ENCODE results near the gene SLC6A11.

Gene SLC6A11

GRCh38 chr3:10852066-10852808 is 36.2 kb downstream of the SLC6A11 start:
- H3K27ac ChIP-seq = no peak overlapping the region
- POLR2A ChIA-PET (ENCODE audit: low non-redundant PET) = no interaction called here
- no peak for TF ChIP-seq CTCF (conservative IDR thresholded peaks at IDR 0.05; ENCODE audit: low read depth)

GRCh38 chr3:10855083-10855870 is 39.2 kb downstream of the SLC6A11 start:
- CTCF ChIA-PET = interaction anchor here (0.7 kb wide), 1 partner anchor 402 kb away, joined by 3 read pairs; no protein-coding TSS in a partner anchor
- POLR2A ChIA-PET (ENCODE audit: low non-redundant PET) = no interaction called here
- no peak for DNase-seq (ENCODE audit: low spot score)
- no peak for TF ChIP-seq CTCF (conservative IDR thresholded peaks at IDR 0.05; ENCODE audit: low read depth)
- no peak overlapping the region for H3K27ac ChIP-seq

More at GRCh38 chr3:10852066-10852808, 36.2 kb downstream of the SLC6A11 start:
- CTCF ChIA-PET = no interaction called here
- no peak for DNase-seq (ENCODE audit: low spot score)

- H3K27ac ChIP-seq = no peak overlapping the region
- TF ChIP-seq CTCF (conservative IDR thresholded peaks at IDR 0.05; ENCODE audit: low read depth) = 0 out of 2 replicates have a peak, but pooled peaks have one; percentile 9
- no peak for DNase-seq (ENCODE audit: low spot score)
- ChIA-PET POLR2A (ENCODE audit: low non-redundant PET) (no interaction called here), CTCF (interaction anchor here (0.7 kb wide), 1 partner anchor 401 kb away, joined by 3 read pairs; no protein-coding TSS in a partner anchor)
Measured at GRCh38 chr3:10855871-10856662, 40.0 kb downstream of the SLC6A11 start.

- CTCF ChIA-PET = no interaction called here
- POLR2A ChIA-PET (ENCODE audit: low non-redundant PET) = no interaction called here
- H3K27ac ChIP-seq = no peak overlapping the region
- no peak for TF ChIP-seq CTCF (conservative IDR thresholded peaks at IDR 0.05; ENCODE audit: low read depth)
- no peak for DNase-seq (ENCODE audit: low spot score)
Measured at GRCh38 chr3:10857235-10857634, 41.2 kb downstream of the SLC6A11 start.

GRCh38 chr3:10858091-10858490 is 42.1 kb downstream of the SLC6A11 start:
- POLR2A ChIA-PET (ENCODE audit: low non-redundant PET) = no interaction called here
- CTCF ChIA-PET = no interaction called here
- DNase-seq (ENCODE audit: low spot score) = no peak
- no peak overlapping the region for H3K27ac ChIP-seq
- no peak for TF ChIP-seq CTCF (conservative IDR thresholded peaks at IDR 0.05; ENCODE audit: low read depth)

- ChIA-PET POLR2A (ENCODE audit: low non-redundant PET) (no interaction called here), CTCF (no interaction called here)
- no peak for TF ChIP-seq CTCF (conservative IDR thresholded peaks at IDR 0.05; ENCODE audit: low read depth)
- no peak overlapping the region for H3K27ac ChIP-seq
- peak; percentile 21 for DNase-seq (ENCODE audit: low spot score)
Measured at GRCh38 chr3:10867384-10867783, 51.4 kb downstream of the SLC6A11 start.
